Upper lobe of left lung (tissue), 4 donors: ENCODE measurements around the gene ZNF117.

ENCODE experiments used
- CTCF ChIP-seq, 6 experiments: fragments of 450-650 bp in 4 of 6; fragments of 200-600 bp in 2 of 6; sonication (generic) in 2 of 6; IDR thresholded peaks; one replicate each; pipeline ENCODE4 v1.5.1; 2016 to 2019; ENCODE audit warnings: antibody characterized with exemption in 6 of 6
- POLR2A ChIP-seq, 4 donors: fragments of 450-650 bp; IDR thresholded peaks; one replicate each; pipeline ENCODE4 v1.5.1; 2016 to 2017; ENCODE audit warnings: antibody characterized with exemption in 4 of 4, mild to moderate bottlenecking in 2 of 4
- POLR2AphosphoS5 ChIP-seq, 2 donors: sonication (generic); formaldehyde crosslinking; IDR thresholded peaks; one replicate each; pipeline ENCODE4 v1.5.1; 2017; ENCODE audit warnings: antibody characterized with exemption in 2 of 2

GRCh38 chr7:64934478-64934877 lies 56.4 kb downstream of the ZNF117 start:
- TF ChIP-seq POLR2A (IDR thresholded peaks at IDR 0.05) = no peak
- no peak for TF ChIP-seq CTCF (IDR thresholded peaks at IDR 0.05)
- TF ChIP-seq POLR2AphosphoS5 (IDR thresholded peaks at IDR 0.05) = no peak
